Glutamatergic neuron (in vitro differentiated cells): ENCODE data around the gene JAKMIP2. TPM values are rescaled to one million over a fixed set of nuclear protein-coding genes. Genes with fewer than 3 reads are reported as not detected.
A peak's percentile ranks its signal among the peaks of the same experiment; 100 is the strongest.
"Not testable (repeated sequence)": the region's sequence is repeated elsewhere in the genome, so short reads cannot be mapped to it uniquely, and the experiment has no call there.

ENCODE experiments used
- DNase-seq: peaks from one replicate; pipeline ENCODE4 v3.0.0; 2022
- H3K27ac Mint-ChIP-seq: one replicate; pipeline ENCODE4 v1.8.0; 2020; ENCODE audit warnings: mild to moderate bottlenecking, mixed read lengths, inconsistent platforms; ENCODE audit not compliant: unreplicated experiment
- H3K27me3 Mint-ChIP-seq: one replicate; pipeline ENCODE4 v1.8.0; 2020; ENCODE audit warnings: mild to moderate bottlenecking, moderate library complexity, mixed read lengths, inconsistent platforms; ENCODE audit not compliant: unreplicated experiment
- H3K36me3 Mint-ChIP-seq: one replicate; pipeline ENCODE4 v1.8.0; 2020; ENCODE audit warnings: mild to moderate bottlenecking, mixed read lengths, inconsistent platforms; ENCODE audit not compliant: unreplicated experiment
- H3K4me1 Mint-ChIP-seq: one replicate; pipeline ENCODE4 v1.8.0; 2020; ENCODE audit warnings: mild to moderate bottlenecking, low read depth, mixed read lengths, inconsistent platforms; ENCODE audit not compliant: unreplicated experiment
- H3K4me3 Mint-ChIP-seq: one replicate; pipeline ENCODE4 v1.8.0; 2020; ENCODE audit warnings: mild to moderate bottlenecking, mixed read lengths, inconsistent platforms; ENCODE audit not compliant: unreplicated experiment
- H3K9me3 Mint-ChIP-seq: one replicate; pipeline ENCODE4 v1.8.0; 2020; ENCODE audit warnings: mild to moderate bottlenecking, moderate library complexity, mixed read lengths, inconsistent platforms; ENCODE audit not compliant: unreplicated experiment
- CTCF ChIP-seq: fragments of 200-600 bp; sonication (generic); IDR thresholded peaks from one replicate; pipeline ENCODE4 v1.5.0; 2021; ENCODE audit not compliant: partially characterized antibody, unreplicated experiment
- total RNA-seq: library from RNA; stranded (reverse); fragmentation: NEBNext Ultra II Directional; extraction: Animal tissue kit (Norgen Biotek cat#: 25700); gene quantifications from one replicate; pipeline ENCODE4 v1.2.1, GENCODE V29; 2021; ENCODE audit not compliant: unreplicated experiment

JAKMIP2 gene
- total RNA-seq, 1 donor from 2014 or later = 88.2 TPM

- no peak for TF ChIP-seq CTCF
- Mint-ChIP-seq H3K27ac (no peak overlapping the region), H3K4me3 (no peak overlapping the region), H3K4me1 (peaks cover 18% of the 10 kb centered on the region), H3K27me3 (no peaks in the 10 kb centered on the region), H3K9me3 (peaks cover 5% of the 10 kb centered on the region), H3K36me3 (peaks cover under 1% of the 10 kb centered on the region)
- DNase-seq = no peak
These were observed 50.1 kb downstream of the JAKMIP2 start for GRCh38 chr5:147732291-147732883.

GRCh38 chr5:147731431-147732290 is 50.9 kb downstream of the JAKMIP2 start:
- Mint-ChIP-seq H3K27ac (no peak overlapping the region), H3K36me3 (peaks cover 5% of the 10 kb centered on the region)
- DNase-seq = no peak

GRCh38 chr5:147727200-147727599 is 55.3 kb downstream of the JAKMIP2 start:
- no peaks in the 10 kb centered on the region for H3K27me3 Mint-ChIP-seq
- H3K9me3 Mint-ChIP-seq = no peaks in the 10 kb centered on the region
- H3K36me3 Mint-ChIP-seq = peaks cover 13% of the 10 kb centered on the region
- no peak overlapping the region for H3K27ac Mint-ChIP-seq
- peaks cover 14% of the 10 kb centered on the region for H3K4me1 Mint-ChIP-seq
- no peak for DNase-seq
- H3K4me3 Mint-ChIP-seq = no peak overlapping the region
- TF ChIP-seq CTCF = no peak

More at GRCh38 chr5:147731431-147732290, 50.9 kb downstream of the JAKMIP2 start:
- no peak for TF ChIP-seq CTCF
- Mint-ChIP-seq H3K9me3 (peaks cover 5% of the 10 kb centered on the region), H3K4me1 (peaks cover 16% of the 10 kb centered on the region), H3K27me3 (no peaks in the 10 kb centered on the region), H3K4me3 (no peak overlapping the region)

- H3K36me3 Mint-ChIP-seq = peaks cover 15% of the 10 kb centered on the region
- DNase-seq, H3K27me3 Mint-ChIP-seq, H3K4me1 Mint-ChIP-seq, H3K9me3 Mint-ChIP-seq: not testable (repeated sequence)
- H3K27ac Mint-ChIP-seq = peak overlapping the region; percentile 89
- H3K4me3 Mint-ChIP-seq = peak overlapping the region; percentile 76
These were observed 61.2 kb downstream of the JAKMIP2 start for GRCh38 chr5:147721191-147721960.

- Mint-ChIP-seq H3K4me3 (no peak overlapping the region), H3K4me1 (peaks cover 14% of the 10 kb centered on the region), H3K9me3 (peaks cover 2% of the 10 kb centered on the region), H3K27ac (no peak overlapping the region), H3K27me3 (peaks cover 2% of the 10 kb centered on the region), H3K36me3 (no peaks in the 10 kb centered on the region)
- TF ChIP-seq CTCF = no peak
- DNase-seq = no peak
These were observed 68.8 kb downstream of the JAKMIP2 start for GRCh38 chr5:147713550-147714295.
